ENCODE results near the gene PDCD2L. TPM values are rescaled to one million over a fixed set of nuclear protein-coding genes. Genes with fewer than 3 reads are reported as not detected.
A peak's percentile ranks its signal among the peaks of the same experiment; 100 is the strongest.

The PDCD2L gene
- total RNA-seq, 1 experiment from 2014 or later: 43.4 TPM

GRCh38 chr19:34359140-34359953, 44.9 kb upstream of the PDCD2L start (continued):
- TF ChIP-seq PRDM15 (CRISPR knock-in tag; IDR thresholded peaks at IDR 0.05) (peak; percentile 20; the same call in 1 of the 2 replicates), SMAD3 (CRISPR knock-in tag; IDR thresholded peaks at IDR 0.05; ENCODE audit: borderline replicate concordance) (peak; percentile 86; the same call in 1 of the 2 replicates), FOXK1 (CRISPR knock-in tag; IDR thresholded peaks at IDR 0.05) (peak; percentile 93), ZNF532 (CRISPR knock-in tag; IDR thresholded peaks at IDR 0.05; ENCODE audit: borderline replicate concordance) (no peak), ZNF138 (CRISPR knock-in tag; conservative IDR thresholded peaks at IDR 0.05) (no peak), NFATC4 (CRISPR knock-in tag; IDR thresholded peaks at IDR 0.05) (peak; percentile 33; the same call in 1 of the 2 replicates), ARID4B (CRISPR knock-in tag; IDR thresholded peaks at IDR 0.05; ENCODE audit: borderline replicate concordance) (peak; percentile 83; the same call in 1 of the 2 replicates), MXD4 (CRISPR knock-in tag; IDR thresholded peaks at IDR 0.05; ENCODE audit: borderline replicate concordance) (no peak), MAX (CRISPR knock-in tag; IDR thresholded peaks at IDR 0.05) (peak; percentile 97), CTCF (IDR thresholded peaks at IDR 0.05) (no peak), ZNF512 (CRISPR knock-in tag; IDR thresholded peaks at IDR 0.05; ENCODE audit: borderline replicate concordance) (no peak), GABPB1 (CRISPR knock-in tag; IDR thresholded peaks at IDR 0.05) (peak; percentile 18; the same call in 1 of the 2 replicates), ETV6 (CRISPR knock-in tag; IDR thresholded peaks at IDR 0.05) (peak; percentile 97), USF1 (CRISPR knock-in tag; IDR thresholded peaks at IDR 0.05) (peak; percentile 77; the same call in 1 of the 2 replicates), ZNF416 (CRISPR knock-in tag; IDR thresholded peaks at IDR 0.05) (0 out of 2 replicates have a peak, but pooled peaks have one; percentile 46), FOXP4 (CRISPR knock-in tag; IDR thresholded peaks at IDR 0.05) (peak; percentile 91)

All from WTC11 (cell line).